ENCODE data around the gene KRI1.

DNA sequence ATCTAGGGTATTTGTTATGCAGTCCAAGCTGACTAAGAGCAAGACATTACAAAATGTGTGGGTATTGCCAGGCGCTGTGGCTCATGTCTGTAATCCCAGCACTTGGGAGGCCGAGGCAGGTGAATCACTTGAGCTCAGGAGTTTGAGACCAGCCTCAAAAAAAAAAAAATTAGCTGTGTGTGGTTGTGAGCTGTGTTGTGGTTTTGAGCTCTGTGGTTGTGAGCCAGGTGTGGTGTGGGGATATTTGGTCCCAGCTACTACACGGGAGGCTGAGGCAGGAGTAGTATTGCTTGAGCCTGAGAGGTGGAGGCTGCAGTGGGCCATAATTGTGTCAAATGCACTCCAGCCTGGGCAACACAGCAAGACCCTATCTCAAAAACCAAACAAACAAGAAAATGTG lies 57.1 kb downstream of the KRI1 start:
- TF ChIP-seq, protein P1, sequence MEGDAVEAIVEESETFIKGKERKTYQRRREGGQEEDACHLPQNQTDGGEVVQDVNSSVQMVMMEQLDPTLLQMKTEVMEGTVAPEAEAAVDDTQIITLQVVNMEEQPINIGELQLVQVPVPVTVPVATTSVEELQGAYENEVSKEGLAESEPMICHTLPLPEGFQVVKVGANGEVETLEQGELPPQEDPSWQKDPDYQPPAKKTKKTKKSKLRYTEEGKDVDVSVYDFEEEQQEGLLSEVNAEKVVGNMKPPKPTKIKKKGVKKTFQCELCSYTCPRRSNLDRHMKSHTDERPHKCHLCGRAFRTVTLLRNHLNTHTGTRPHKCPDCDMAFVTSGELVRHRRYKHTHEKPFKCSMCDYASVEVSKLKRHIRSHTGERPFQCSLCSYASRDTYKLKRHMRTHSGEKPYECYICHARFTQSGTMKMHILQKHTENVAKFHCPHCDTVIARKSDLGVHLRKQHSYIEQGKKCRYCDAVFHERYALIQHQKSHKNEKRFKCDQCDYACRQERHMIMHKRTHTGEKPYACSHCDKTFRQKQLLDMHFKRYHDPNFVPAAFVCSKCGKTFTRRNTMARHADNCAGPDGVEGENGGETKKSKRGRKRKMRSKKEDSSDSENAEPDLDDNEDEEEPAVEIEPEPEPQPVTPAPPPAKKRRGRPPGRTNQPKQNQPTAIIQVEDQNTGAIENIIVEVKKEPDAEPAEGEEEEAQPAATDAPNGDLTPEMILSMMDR (IDR thresholded peaks at IDR 0.05): no peak
- TF ChIP-seq MEF2A (IDR thresholded peaks at IDR 0.05; ENCODE audit: borderline replicate concordance, low read depth) (no peak), RAD21 (IDR thresholded peaks at IDR 0.05; ENCODE audit: low read length) (no peak), USF2 (IDR thresholded peaks at IDR 0.05; ENCODE audit: borderline replicate concordance, low read depth, low read length) (no peak), RCOR1 (IDR thresholded peaks at IDR 0.05; ENCODE audit: low read length) (no peak), REST (IDR thresholded peaks at IDR 0.05; ENCODE audit: low read depth, low read length) (no peak), TEAD4 (IDR thresholded peaks at IDR 0.05; ENCODE audit: borderline replicate concordance, insufficient read depth) (no peak), EP300 (IDR thresholded peaks at IDR 0.05; ENCODE audit: borderline replicate concordance in 1 of 2, low read depth in 1 of 2, low read length in 1 of 2) (no peak), SIN3A (IDR thresholded peaks at IDR 0.05; ENCODE audit: borderline replicate concordance, low read depth, low read length) (no peak), POLR2AphosphoS5 (IDR thresholded peaks at IDR 0.05; ENCODE audit: low read depth, low read length) (no peak)

All from SK-N-SH (cell line).